Astrocyte (in vitro differentiated cells and primary cell): Measurements from ENCODE around the gene ZNF799. TPM values are rescaled to one million over a fixed set of nuclear protein-coding genes. Genes with fewer than 3 reads are reported as not detected.
"Not testable (repeated sequence)": the region's sequence is repeated elsewhere in the genome, so short reads cannot be mapped to it uniquely, and the experiment has no call there.

ENCODE experiments used
- DNase-seq: peaks from one replicate; pipeline ENCODE4 v3.0.0-alpha.2; 2010; ENCODE audit warnings: low read depth
- FAIRE-seq: peaks from 2 replicates; lab custom pipeline; 2011; peaks lifted over from hg19 to GRCh38; lab: Jason Lieb, UNC
- H2AFZ ChIP-seq: 2 replicates; pipeline ENCODE4 v1.6.0; 2012; ENCODE audit warnings: low read depth, low read length, inconsistent platforms
- H3K27ac ChIP-seq: 2 replicates; pipeline ENCODE4 v1.5.1; 2011; ENCODE audit warnings: low read depth, low read length, inconsistent platforms
- H3K27me3 ChIP-seq: 2 replicates; pipeline ENCODE4 v1.6.0; 2011; ENCODE audit warnings: low read length, inconsistent platforms; ENCODE audit not compliant: insufficient read depth
- H3K36me3 ChIP-seq: 2 replicates; pipeline ENCODE4 v1.5.1; 2011; ENCODE audit warnings: low read length, inconsistent platforms; ENCODE audit not compliant: insufficient read depth
- H3K4me1 ChIP-seq: 2 replicates; pipeline ENCODE4 v1.5.1; 2011; ENCODE audit warnings: low read length, inconsistent platforms; ENCODE audit not compliant: insufficient read depth
- H3K4me2 ChIP-seq: 2 replicates; pipeline ENCODE4 v1.6.0; 2012; ENCODE audit warnings: low read length, inconsistent platforms
- H3K4me3 ChIP-seq: 2 replicates; pipeline ENCODE4 v1.5.1; 2011; ENCODE audit warnings: low read depth, mild to moderate bottlenecking, low read length, inconsistent platforms; ENCODE audit not compliant: insufficient read depth
- H3K79me2 ChIP-seq: 2 replicates; pipeline ENCODE4 v1.6.0; 2012; ENCODE audit warnings: mild to moderate bottlenecking, low read length, inconsistent platforms; ENCODE audit not compliant: insufficient read depth
- H3K9ac ChIP-seq: 2 replicates; pipeline ENCODE4 v1.6.0; 2012; ENCODE audit warnings: mild to moderate bottlenecking, low read length, inconsistent platforms
- H3K9me3 ChIP-seq: 2 replicates; pipeline ENCODE4 v1.5.1; 2012; ENCODE audit warnings: low read depth, mild to moderate bottlenecking, low read length, inconsistent platforms; ENCODE audit not compliant: insufficient read depth
- H4K20me1 ChIP-seq: 2 replicates; pipeline ENCODE4 v1.6.0; 2012; ENCODE audit warnings: low read length, inconsistent platforms; ENCODE audit not compliant: insufficient read depth
- H3K27ac Mint-ChIP-seq: one replicate; pipeline ENCODE4 v1.8.0; 2021; ENCODE audit warnings: mild to moderate bottlenecking, mixed read lengths; ENCODE audit not compliant: unreplicated experiment
- H3K27me3 Mint-ChIP-seq: one replicate; pipeline ENCODE4 v1.8.0; 2021; ENCODE audit warnings: low read depth, mixed read lengths; ENCODE audit not compliant: unreplicated experiment
- H3K36me3 Mint-ChIP-seq: one replicate; pipeline ENCODE4 v1.8.0; 2021; ENCODE audit warnings: low read depth, mixed read lengths; ENCODE audit not compliant: unreplicated experiment
- H3K4me1 Mint-ChIP-seq: one replicate; pipeline ENCODE4 v1.8.0; 2021; ENCODE audit warnings: low read depth, mixed read lengths; ENCODE audit not compliant: unreplicated experiment
- H3K4me3 Mint-ChIP-seq: one replicate; pipeline ENCODE4 v1.8.0; 2021; ENCODE audit warnings: mild to moderate bottlenecking, moderate library complexity, mixed read lengths; ENCODE audit not compliant: unreplicated experiment
- H3K9me3 Mint-ChIP-seq: one replicate; pipeline ENCODE4 v1.8.0; 2021; ENCODE audit warnings: mild to moderate bottlenecking, mixed read lengths; ENCODE audit not compliant: unreplicated experiment
- CTCF ChIP-seq: IDR thresholded peaks from 2 replicates; pipeline ENCODE4 v1.5.1; 2011; ENCODE audit warnings: low read depth, mild to moderate bottlenecking, inconsistent platforms, low read length, moderate library complexity; ENCODE audit not compliant: insufficient read depth
- EZH2 ChIP-seq: IDR thresholded peaks from 2 replicates; pipeline ENCODE4 v1.6.1; 2012; ENCODE audit warnings: mild to moderate bottlenecking, low read length, inconsistent platforms; ENCODE audit not compliant: insufficient read depth
- total RNA-seq: library from RNA; stranded (reverse); gene quantifications from 2 replicates; pipeline ENCODE4 v1.2.1, GENCODE V29; 2021

Gene ZNF799
- total RNA-seq, 1 donor from 2014 or later: 3.2 TPM

- FAIRE-seq: no peak
- Histone ChIP-seq H4K20me1 (no peaks in the 10 kb centered on the region), H3K79me2 (no peaks in the 10 kb centered on the region), H2AFZ (no peak overlapping the region), H3K27me3 (no peaks in the 10 kb centered on the region), H3K4me1 (no peaks in the 10 kb centered on the region), H3K36me3 (no peaks in the 10 kb centered on the region), H3K9me3 (peaks cover 13% of the 10 kb centered on the region), H3K4me3 (no peak overlapping the region), H3K4me2 (no peak overlapping the region), H3K9ac (no peak overlapping the region), H3K27ac (no peak overlapping the region)
- DNase-seq: no peak
- Mint-ChIP-seq H3K27ac (no peak overlapping the region), H3K36me3 (peaks cover 38% of the 10 kb centered on the region), H3K4me1 (peaks cover 2% of the 10 kb centered on the region), H3K27me3 (no peaks in the 10 kb centered on the region), H3K9me3 (peaks cover 37% of the 10 kb centered on the region), H3K4me3 (no peak overlapping the region)
- no peak for TF ChIP-seq EZH2
- TF ChIP-seq CTCF: no peak
These were observed 24.8 kb upstream of the ZNF799 start for GRCh38 chr19:12425888-12426274.

DNA sequence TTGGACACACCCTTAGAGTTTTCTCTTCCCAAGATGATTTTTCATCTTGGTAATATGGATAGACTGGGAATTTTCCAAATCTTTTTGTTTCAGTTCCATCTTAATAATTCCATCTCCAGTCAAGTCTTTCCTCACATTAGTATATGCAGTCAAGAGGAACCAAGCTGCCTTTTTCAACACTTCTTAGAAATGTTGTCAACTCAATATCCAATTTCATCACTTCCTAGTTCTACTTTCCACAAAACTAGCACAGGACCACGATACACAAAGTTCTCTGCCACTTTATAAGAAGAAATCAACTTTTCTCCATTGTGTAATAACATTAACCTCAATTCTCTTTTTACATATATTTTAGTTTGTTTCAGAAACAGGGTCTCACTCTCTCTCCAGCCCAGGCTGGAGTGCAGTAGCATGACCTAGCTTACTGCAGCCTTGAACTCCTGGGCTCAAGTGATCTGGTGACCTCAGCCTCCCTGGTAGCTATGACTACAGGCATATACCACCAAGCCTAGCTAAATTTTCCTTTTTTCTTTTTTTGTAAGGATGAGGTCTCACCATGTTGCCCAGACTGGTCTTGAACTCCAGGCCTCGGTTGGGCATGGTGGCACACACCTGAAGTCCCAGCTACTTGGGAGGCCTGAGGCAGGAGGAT is 24.3 kb upstream of the ZNF799 start:
- Histone ChIP-seq H3K79me2 (no peaks in the 10 kb centered on the region), H2AFZ (no peak overlapping the region), H3K9me3 (peaks cover 7% of the 10 kb centered on the region), H3K4me2 (no peak overlapping the region), H3K9ac (no peak overlapping the region), H3K36me3 (no peaks in the 10 kb centered on the region), H3K27me3 (no peaks in the 10 kb centered on the region), H4K20me1 (no peaks in the 10 kb centered on the region), H3K4me1 (no peaks in the 10 kb centered on the region), H3K4me3 (no peak overlapping the region), H3K27ac (no peak overlapping the region)
- Mint-ChIP-seq H3K36me3 (peaks cover 36% of the 10 kb centered on the region), H3K27me3 (no peaks in the 10 kb centered on the region), H3K4me3 (no peak overlapping the region), H3K9me3 (peaks cover 35% of the 10 kb centered on the region), H3K4me1 (peaks cover 2% of the 10 kb centered on the region), H3K27ac (no peak overlapping the region)
- DNase-seq: no peak
- TF ChIP-seq EZH2 (no peak), CTCF (no peak)
- no peak for FAIRE-seq

DNA sequence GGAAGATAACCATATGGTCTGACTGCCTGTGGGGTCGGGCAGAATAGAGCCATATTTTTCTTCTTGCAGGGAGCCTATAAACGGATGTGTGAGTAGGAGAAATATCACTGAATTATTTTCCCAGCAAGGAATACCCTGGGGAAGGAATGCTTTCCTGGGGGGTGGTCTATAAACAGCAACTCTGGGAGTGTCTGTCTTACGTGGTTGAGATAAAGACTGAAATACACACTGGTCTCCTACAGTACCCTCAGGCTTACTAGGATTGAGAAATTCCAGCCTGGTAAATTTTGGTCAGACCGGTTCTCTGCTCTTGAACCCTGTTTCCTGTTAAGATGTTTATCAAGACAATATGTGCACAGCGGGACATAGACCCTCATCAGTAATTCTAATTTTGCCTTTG is 16.2 kb upstream of the ZNF799 start:
- peaks cover 29% of the 10 kb centered on the region for H3K9me3 Mint-ChIP-seq
- H3K4me3 ChIP-seq, H3K9me3 ChIP-seq, H3K9ac ChIP-seq, H3K27me3 Mint-ChIP-seq, H3K27ac Mint-ChIP-seq, H3K4me1 Mint-ChIP-seq, H2AFZ ChIP-seq, H3K79me2 ChIP-seq, FAIRE-seq, H3K4me2 ChIP-seq, H3K27me3 ChIP-seq, H3K4me1 ChIP-seq, H3K4me3 Mint-ChIP-seq, H4K20me1 ChIP-seq, H3K27ac ChIP-seq, DNase-seq, H3K36me3 ChIP-seq: not testable (repeated sequence)
- peaks cover 17% of the 10 kb centered on the region for H3K36me3 Mint-ChIP-seq
